NCI-H748 (cell line): ENCODE data around the gene SUMO2.
"Not testable (repeated sequence)": the region's sequence is repeated elsewhere in the genome, so short reads cannot be mapped to it uniquely, and the experiment has no call there.

Experiments used
- DNase-seq: peaks from one replicate; lab custom pipeline; 2025; ENCODE audit not compliant: unreplicated experiment; lab: John Stamatoyannopoulos, UW

SUMO2 gene

DNA sequence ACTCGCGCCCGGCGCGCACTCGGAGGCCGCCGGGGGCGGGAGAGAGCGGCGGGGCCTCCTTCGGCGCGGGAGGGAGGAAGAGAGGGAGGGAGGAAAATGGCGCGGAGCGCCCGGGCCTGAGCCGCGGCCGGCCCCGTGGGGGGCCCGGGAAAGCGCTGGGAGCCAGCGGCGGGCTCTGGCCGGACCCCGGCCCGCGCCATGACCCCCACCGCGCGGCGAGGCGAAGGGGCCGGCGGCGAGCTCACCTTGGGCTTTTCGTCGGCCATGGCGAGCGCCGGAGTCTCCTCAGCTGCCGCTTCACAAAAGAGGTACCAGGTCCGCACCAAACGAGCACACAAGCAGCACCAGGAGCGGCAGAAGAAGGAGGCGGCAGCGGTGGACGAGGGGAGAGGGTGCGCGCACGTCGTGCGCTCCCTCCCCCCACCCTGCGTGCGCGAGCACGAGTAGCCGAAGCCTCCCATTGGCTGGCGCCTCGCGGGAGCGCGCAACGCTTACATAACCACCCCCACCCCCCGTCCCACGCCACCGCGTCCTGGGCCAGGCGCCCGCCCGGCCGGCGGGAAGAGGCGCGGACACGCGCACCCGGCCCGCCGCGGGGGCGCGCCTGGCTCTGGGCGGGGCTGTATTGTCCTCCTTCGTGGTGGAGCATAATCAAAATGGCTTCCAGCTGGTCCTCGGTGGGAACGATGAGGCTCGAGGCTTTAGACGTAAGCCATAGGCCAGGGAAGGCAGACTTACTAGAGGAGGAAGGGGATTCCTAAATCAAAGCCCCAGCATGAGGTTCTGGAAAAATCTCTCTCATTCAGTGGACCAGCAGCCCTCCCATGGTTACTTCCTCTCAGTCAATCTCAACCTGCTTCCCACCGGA, at the start of gene SUMO2:
TSS of gene SUMO2 (minus strand) at position 391 of the 868 bp plus-strand sequence. CDS start at position 266, 125 bp downstream.
- DNase-seq = peak; percentile 93

DNA sequence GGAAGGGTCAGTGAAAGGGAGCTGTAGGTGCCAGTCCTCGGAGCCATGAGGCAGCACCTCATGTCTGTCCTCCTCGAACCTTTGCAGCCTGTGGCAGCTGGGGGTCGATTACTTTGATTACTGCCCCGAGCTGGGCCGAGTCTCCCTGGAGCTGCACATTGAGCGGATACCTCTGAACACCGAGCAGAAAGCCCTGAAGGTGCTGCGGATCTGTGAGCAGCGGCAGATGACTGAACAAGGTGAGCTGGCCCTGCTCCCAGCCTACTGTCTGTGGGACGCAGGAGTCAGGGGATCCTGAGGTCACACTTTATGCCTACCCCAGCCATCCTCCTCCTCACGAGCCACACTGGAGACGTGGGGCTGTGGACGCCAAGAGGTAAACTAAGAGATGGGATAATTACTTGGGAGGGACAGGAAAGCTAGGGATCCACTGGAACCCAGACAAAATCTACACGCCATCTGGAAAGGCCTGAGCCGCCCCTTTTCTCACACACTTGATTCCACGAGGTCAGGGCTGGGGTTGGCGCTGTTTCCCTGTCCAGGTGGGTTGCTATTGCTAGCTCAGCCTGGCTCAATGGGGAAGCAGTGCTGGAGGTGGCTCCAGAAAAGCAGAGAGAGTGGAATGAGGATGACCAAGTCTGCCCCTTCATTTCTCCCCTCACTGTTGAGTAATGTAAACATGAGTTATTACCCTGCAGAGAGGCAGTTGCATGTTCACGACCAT, 49.1 kb upstream of the SUMO2 start:
- no peak for DNase-seq

DNA sequence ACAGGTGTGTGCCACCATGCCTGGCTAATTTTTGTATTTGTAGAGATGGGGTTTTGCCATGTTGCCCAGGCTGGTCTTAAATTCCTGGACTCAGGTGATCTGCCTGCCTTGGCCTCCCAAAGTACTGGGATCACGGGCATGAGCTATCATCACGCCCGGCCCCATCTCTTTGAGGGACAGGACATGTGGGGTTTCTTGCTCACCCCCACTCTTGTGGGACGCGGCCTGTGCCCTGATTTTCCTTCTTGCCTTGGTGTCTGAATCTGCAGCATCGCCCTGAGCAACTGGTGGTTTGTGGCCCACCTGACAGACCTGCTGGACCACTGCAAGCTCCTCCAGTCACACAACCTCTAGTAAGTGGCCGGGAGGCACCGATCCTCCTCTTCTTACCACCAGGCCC, 48.3 kb upstream of the SUMO2 start:
- no peak for DNase-seq

DNA sequence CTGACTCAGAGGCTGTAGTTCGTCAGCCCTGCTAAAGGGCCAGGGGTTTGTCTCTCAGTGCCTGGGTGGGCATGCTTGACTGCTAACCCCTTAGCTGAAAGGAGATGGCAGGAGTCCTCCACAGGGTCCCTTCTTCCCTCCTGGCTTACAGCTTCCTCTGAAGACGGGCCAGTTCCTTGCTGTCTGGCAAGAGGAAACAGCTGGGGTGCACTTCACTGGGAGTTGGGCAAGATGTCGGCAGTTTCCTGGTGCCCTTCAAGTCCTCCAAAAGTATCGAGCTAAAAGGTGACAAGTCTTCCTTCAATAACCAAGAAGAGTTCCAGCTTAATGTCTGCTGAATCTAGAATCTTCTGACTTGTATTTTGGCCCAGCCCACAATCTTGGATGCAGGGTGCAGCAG, 46.1 kb upstream of the SUMO2 start:
- no peak for DNase-seq

DNA sequence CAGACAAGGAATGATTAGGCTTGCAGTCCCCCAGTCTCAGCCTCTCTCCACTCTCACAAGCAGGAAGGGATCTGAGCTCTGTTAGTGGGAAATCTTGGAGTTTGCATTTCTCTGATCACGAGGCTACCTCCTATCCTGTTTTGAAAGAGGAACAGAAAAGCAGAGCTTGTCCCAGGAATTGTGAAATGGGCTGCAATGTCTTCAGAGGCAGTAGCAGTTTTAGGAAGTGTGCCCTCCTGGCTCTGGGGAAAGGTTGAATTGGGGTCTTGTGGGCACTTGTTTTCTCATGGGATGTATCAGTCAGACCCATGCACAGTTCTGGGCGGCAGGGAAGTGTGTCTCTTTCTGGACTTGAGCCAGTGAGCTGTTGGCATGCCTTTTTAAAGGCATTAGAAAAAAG, 45.5 kb upstream of the SUMO2 start:
- DNase-seq = no peak

DNA sequence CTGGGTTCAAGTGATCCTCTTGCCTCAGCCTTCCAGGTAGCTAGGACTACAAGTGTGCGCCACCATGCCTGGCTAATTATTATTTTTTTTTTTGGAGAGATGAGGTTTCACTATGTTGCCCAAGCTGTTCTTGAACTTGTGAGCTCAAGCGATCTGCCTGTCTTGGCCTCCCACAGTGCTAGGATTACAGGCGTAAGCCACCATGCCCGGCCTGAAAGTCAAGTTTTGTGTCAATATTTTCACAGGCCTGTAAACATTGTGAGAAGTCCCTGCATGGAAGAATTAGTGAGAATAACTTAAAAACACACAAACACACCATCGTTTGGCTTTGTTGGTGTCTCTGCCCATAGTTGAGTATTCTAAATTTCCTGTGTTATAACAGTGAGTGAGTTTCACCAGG, 45.0 kb upstream of the SUMO2 start:
- DNase-seq = no peak

DNA sequence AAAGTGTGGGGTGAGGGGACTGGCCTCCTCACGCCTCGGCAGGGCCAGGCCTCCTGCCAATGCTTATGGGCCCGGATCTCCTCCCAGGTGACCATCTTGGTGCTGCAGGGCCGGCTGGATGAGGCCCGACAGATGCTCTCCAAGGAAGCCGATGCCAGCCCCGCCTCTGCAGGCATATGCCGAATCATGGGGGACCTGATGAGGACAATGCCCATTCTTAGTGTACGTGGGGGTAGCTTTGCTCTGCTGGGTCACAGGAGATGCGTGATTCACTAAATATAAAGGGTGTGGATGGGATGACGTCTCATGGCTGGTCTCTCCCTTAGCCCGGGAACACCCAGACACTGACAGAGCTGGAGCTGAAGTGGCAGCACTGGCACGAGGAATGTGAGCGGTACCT, 42.3 kb upstream of the SUMO2 start:
- DNase-seq = no peak

DNA sequence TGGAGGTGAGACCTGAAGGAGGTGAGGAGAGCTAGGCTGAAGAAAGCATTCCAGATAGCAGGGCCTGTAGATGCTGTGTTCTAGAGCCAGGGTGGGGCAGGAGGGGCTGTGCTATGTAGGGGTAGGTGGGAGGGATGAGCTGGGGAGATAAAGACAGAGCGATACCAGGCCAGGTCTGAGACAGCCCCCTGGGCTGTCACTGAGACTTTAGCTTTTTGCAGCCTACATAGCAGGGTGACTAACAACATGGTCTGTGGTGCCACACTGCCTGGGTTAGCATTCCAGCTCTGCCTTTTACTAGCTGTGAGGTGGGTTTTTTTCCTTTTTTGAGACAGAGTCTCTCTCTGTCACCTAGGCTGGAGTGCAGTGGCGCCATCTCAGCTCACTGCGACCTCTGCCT, 37.1 kb upstream of the SUMO2 start:
- DNase-seq = no peak

DNA sequence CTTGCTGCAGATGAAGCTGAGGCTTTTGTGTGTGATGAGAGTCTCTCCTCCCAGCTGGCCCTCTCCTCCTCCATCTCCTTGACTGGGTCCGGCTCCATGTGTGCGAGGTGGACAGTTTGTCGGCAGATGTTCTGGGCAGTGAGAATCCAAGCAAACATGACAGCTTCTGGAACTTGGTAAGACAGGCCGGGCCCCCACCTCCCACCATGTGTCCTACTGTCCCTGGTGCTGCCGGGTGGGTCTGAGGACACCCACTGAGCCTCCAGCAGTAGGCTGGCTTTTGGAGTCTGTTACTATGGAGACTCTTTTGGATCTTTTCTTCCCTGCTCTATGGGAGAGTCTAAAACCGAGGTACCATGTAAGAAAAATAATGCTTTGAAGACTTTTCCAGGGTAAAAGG, 35.4 kb upstream of the SUMO2 start:
- no peak for DNase-seq

DNA sequence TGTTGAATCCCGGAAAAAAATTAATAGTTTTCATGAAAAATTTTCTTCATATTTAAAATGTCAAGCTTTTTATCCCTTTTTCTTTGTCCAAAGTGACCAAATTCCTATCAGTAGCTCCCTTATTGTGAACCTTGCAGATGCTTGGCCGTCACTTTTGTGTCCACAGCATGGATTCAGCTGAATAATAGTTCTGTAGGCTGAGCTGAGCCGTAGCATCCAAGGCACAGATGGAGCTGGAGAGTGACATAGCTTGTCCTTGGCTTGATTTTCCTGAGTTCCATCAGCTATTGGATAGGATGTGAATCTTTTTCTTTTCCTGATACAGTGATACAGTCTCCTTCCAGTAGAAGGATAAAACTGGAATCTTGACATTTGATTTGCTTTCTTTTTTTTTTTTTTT, 26.3 kb upstream of the SUMO2 start:
- no peak for DNase-seq

DNA sequence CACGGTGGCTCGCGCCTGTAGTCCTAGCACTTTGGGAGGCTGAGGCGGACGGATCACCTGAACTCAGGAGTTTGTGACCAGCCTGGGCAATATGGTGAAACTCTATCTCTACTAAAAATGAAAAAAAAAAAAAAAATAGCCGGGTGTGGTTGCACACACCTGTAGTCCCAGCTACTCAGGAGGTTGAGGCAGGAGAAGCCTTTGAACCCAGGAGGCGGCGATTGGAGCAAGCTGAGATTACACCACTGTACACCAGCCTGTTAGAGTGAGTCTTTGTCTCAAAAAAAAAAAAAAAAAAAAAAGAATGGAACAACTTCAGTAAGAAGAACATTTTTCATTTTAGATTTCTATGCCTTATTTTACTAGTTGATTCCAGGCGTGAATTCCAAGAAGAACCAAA, 25.4 kb upstream of the SUMO2 start:
- DNase-seq = no peak

DNA sequence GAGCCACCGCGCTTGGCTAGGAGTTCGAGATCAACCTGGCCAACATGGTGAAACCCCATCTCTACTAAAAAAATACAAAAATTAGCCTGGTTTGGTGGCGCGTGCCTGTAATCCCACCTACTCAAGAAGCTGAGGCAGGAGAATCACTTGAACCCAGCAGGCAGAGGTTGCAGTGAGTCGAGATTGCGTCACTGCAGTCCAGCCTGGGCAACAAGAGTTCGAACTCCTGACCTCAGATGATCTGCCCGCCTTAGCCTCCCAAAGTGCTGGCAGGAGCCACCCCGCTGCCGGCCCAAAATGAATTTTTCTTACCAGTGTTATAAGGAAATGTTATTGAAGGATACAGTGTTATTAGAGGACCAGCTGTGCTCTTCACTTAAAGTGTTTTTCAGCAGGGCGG, 25.0 kb upstream of the SUMO2 start:
- DNase-seq = no peak

DNA sequence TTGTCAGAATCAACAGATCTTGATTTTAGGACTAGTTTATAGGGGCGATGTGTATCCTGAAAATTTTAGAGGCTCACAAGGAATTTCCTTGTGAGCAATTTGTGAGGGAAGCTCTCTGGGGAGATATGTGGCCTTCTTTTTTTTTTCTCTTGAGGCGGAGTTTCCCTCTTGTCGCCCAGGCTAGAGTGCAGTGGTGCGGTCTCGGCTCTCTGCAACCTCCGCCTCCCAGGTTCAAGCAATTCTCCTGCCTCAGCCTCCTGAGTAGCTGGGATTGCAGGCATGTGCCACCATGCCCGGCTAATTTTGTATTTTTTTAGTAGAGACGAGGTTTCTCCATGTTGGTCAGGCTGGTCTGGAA, 24.3 kb upstream of the SUMO2 start:
- DNase-seq = not testable (repeated sequence)

DNA sequence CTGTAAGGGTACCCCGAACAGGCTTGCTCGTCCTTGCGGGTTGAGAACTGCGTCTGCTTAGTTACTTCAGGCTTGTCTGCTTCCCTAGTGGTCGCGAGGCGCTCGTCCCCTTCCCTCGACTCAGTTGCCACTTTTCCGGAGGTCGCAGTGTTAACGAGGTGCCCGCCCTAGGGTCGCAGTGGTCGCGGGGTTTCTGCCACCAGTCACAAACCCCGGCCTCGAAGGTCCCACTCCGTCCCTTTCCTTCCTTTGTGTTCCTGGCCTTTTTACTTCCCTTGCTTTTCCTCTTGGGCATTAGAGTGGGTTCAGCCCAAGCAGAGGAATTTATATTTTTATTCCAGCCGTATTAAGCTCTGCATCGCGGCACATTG, 23.0 kb upstream of the SUMO2 start:
- DNase-seq = no peak

DNA sequence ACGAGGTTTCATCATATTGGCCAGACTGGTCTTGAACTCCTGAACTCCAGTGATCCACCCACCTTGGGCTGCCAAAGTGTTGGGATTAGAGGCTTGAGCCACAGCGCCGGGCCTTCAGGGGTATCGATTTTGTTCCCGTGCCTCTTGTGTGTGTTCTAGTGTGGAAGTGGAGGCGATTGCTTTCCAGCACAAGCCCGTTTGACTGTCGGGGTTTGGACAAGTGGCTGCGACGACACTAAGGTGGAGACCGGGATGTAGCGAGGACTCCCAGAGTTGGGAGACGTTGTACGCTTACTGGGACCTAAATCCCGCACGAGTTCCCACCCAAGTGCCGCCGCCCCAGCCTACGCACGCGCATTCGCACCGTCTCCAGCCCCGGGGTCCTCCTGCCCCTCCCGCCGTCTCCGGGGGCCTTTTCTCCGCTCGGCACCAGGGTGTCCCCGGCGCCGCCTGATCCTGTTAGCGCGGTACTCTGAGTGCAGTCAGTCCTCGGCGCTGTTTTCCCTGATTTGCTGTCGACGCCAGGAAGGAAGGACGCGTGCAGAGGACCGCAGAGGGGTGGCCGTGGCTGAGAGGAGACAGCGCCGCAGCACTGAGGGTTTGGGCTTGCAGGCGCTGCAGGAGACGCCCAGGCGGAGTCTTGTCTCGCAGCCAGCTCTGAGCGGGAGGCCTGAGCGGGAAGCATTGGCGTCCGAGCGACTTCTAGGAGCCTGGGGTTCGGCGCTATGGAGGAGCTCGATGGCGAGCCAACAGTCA, 22.5 kb upstream of the SUMO2 start, which contains the start of gene NUP85:
TSS of gene NUP85 (plus strand) at position 643 of the 756 bp plus-strand sequence. CDS start at position 726, 83 bp downstream.
- peak; percentile 92 for DNase-seq

DNA sequence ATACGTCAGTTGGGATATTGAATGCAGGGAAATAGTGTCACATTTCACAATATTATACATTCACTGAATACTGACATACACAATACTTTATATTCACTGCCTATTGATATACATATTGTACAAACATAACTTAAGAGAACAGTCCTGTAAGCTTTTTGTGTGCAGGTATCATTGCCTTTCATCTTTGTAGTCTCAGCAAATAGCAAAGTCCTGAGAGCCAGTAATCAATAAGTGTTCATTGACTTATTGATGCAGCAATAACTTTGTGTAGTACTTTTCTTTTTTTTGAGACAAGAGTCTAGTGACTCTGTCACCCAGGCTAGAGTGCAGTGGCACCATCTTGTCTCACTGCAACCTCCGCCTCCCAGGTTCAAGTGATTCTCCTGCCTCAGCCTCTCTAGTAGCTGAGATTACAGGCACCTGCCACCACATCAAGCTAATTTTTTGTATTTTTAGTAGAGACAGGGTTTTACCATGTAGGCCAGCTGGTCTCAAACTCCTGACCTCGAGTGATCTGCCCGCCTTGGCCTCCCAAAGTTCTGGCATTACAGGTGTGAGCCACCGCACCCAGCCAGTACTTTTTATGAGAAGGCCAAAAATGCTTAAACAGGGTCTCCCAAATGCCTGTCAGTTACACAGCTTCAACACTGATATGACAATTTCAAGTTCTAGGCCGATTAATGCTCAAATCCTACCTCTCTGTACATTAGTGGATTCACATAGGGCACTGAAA, 17.3 kb upstream of the SUMO2 start:
- DNase-seq = no peak

DNA sequence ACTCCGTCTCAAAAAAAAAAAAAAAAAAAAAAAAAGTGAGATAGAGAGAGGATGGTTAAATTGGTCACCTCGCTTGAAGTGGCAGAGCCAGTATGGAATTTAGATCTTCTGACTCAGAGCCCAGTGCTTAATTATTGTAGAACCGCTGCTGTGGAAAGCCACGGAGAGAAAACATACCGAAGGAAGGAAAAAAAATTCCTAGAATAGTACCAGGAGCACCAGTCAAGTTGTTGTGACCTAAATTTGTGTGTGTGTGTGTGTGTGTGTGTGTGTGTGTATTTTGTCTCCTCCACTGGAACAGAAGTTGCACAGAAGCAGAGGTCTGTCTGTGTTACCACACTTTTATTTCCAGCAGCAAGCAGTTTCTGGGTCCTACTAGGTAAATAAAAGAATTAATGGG, 12.1 kb upstream of the SUMO2 start:
- DNase-seq = no peak

DNA sequence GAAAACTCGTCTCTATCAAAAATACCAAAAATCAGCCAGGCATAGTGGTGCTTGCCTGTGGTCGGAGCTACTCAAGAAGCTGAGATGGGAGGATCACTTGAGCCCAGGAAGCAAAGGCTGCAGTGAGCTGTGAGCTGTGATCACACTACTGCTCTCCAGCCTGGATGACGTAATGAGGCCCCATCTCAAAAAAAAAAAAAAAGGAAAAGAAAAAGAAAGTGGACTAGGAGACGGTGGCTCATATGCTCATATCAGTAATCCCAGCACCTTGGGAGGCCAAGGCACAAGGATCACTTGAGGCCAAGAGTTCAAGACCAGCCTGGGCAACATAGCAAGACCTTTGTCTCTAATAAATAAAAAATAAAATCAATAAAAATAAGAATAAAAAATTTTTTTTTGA, 8.8 kb upstream of the SUMO2 start:
- DNase-seq = no peak

DNA sequence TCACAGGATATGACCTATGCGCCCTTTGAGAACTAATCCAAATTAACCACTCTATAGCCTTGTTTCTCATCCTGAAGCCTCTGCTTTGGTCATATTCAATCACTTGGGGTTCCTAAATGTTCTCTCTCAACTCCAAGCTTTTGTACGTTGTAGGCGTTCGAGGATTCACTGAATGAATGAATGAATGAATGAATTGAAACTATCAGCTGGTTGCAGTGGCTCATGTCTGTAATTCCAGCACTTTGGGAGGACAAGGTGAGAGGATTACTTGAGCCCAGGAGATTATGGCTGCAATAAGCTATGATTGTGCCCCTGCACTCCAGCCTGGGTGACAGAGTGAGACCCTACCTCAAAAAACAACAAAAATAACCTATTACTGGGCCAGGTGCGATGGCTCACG, 5.9 kb upstream of the SUMO2 start:
- DNase-seq = no peak

DNA sequence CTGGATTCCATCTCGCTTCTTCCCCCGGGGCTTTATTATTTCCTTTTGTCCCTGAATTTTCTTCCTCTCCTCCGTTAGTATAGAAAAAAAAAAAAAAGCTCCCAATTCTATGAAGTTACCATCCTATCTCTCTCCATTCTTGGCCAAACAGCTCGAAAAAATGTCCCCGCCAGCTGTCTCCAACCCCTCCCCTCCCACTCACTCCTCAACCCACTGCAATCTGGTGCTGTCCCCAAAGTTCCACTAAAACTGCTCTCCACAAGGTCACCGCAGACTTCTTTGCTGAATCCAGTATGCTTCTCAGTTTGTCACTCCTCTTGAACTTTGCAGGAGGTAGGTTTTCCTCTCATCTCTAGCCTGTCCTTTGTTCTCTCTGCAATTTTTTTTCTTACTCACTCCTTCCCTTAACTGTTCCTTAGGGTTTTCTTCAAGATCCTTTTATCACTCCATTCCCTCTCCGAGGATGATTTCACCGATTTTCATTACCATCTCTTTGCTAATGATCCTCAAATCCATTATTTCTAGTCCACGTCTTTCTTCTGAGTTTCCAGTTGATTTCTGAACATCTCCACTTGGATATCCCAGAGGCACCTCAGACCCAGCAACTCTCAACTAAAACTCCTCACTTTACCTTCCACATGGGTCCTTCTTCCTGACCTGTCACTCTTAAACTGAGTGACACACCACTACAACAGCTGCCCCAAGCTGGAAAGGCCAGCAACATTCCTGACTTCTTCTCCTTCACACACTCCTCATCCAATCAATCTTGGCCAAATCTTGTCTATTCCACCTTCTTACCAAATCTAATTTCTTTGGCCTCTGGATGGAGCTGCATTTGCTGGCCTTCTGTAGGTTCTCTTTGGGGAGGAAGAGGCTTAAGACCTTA, 1.5 kb upstream of the SUMO2 start:
- DNase-seq = no peak
